DMS114 treated with DMSO at 0.1 percent for 48 hours (cell line): ENCODE data around the gene EEFSEC.
"Not testable (repeated sequence)": the region's sequence is repeated elsewhere in the genome, so short reads cannot be mapped to it uniquely, and the experiment has no call there.

ENCODE experiments used
- DNase-seq: peaks from one replicate; lab custom pipeline; 2025; ENCODE audit not compliant: unreplicated experiment; lab: John Stamatoyannopoulos, UW

EEFSEC gene

DNA sequence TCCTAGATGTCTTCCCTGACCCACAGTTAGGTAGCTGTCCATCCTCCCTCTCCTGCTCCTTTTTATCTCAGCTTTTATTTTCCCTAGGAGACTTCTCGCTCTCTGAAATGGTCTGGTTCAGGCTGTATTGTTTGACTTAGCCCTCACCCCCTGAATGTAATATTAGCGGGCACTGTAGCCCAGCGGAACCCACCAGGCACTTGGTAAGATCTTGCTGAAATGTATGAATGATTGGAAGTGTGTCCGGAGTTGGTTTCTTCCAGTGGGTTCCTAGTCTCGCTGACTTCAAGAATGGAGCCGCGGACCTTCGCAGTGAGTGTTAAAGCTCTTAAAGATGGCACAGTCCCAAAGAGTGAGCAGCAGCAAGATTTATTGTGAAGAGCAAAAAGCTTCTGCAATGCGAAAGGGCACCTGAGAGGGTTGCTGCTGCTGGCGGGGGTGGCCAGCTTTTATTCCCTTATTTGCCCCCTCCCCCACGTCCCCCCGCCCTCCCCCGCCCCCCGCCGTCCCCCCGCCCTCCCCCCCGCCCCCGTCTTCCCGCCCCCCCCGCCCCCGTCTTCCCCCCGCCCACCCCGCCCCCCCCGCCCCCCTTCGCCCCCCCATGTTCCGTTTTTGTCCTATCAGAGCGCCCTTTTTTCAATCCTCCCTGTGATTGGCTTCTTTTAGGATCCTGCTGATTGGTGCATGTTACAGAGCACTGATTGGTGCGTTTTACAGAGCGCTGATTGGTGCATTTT is 694 bp upstream of the EEFSEC start:
- peak; percentile 61 for DNase-seq

DNA sequence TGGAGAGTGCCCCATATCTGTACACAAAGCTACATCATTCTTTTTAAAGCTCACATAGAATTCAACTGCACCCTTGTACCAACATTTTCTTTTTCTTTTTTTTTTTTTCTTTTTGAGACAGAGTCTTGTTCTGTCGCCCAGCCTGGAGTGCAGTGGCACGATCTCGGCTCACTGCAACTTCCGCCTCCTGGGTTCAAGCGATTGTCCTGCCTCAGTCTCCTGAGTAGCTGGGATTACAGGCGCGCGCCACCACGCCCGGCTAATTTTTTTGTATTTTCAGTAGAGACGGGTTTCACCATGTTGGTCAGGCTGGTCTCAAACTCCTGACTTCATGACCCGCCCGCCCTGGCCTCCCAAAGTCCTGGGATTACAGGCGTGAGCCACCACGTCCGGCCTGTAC is 1.1 kb downstream of the EEFSEC start:
- not testable (repeated sequence) for DNase-seq

DNA sequence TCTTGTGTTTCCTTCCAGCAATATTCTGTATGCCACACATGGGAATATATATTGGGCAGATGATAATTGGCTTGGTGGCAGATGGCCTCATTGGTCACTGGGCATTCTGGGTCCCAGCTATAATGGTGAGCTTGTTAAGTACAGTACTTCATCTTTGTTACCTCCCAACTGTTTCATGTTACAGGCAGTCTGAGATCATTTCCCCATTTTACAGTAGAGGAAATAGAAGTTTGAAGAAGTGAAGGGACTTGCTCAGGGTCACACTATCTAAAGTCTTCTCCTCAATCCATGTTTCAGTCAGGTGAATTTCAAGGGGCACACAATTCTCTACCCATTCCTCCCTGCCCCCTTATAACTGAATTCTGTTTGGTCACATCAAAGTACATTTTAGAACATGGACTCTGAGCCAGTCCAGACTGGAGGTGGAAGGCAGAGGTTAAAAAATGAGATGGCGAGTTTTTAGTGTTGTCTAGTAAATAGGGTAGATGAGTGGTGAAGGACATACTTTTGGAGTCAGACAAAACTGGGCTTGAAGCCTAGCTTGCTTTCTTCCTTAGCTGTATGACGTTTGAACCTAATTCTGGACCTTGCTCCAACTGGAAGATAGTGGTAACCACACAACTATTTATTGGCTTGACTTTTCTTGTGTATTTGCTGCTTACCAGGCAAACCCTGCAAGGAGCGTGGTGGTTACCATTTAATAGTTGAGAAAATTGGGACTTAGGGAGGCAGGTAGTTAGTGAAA is 2.5 kb downstream of the EEFSEC start:
- no peak for DNase-seq

DNA sequence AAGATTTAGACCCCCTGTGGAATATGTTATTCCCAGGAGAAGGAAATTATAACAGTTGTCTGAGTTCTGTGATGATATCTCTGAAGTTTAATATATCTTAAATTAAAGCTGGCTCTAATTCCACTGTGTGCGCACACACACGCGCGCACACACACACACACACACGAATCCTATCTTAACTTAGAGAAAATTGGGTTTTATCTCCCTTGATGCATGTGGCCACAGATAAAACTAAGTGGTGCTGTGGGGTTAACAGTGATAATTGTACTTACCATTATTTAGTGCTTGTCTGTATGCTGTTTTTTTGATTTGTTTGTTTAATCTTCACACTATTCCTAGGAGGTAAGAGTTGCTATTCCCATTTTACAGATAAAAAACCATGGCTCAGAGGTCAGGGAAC is 7.4 kb downstream of the EEFSEC start:
- DNase-seq = no peak

DNA sequence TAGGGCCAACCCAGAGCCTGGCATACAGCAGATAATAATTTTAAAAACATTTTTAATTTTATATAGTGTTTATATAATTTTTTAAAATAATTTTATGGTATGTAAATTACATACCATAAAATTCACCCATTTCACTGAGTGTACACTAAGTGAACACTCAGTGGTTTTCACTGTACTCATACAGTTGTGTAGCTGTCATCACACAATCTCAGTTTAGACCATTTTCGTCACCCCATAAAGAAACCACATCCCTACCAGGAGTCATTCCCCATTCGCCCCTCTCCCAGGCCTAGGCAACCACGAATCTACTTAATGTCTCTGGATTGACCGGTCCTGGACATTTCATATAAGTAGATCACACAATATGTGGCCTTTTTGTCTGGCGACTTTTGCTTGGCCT is 10.2 kb downstream of the EEFSEC start:
- no peak for DNase-seq

DNA sequence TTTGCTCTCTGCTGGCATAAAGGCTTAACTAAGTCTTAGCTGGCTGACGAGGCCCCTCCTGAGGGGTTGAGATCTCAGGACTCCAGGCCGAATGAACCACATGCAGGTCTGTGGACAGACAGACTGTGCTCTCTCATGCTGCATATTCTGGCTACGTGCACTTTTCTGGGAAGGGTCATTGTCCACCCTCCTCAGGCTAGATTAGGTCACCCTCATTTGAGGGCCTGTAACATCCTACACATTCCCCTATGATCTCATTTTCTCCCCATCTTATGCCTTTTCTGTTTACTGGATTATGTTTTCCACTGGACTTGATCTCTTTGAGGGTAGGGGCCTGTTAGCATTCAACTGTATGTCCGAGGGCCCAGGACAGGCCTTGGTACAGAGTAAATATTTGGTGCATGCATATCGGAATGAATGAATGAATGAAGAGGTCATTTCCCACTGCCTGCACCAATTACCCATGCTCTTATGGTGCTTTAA is 13.7 kb downstream of the EEFSEC start:
- no peak for DNase-seq

DNA sequence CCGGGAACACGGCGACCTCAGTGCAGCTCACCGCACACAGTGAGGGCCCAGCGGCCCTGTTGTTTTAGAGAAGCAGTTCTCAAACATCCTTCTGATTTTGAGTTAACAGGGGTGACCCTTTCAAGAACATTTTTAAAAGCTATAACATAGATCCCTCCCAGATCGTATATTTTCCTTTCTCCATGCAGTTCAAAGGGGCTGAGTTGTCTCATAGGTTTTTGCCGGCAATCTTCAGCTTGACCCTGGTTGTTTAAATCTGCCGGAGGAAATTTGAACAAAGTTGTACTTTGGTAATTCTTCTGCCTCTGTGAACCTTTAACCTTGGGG is 14.3 kb downstream of the EEFSEC start:
- DNase-seq = no peak

DNA sequence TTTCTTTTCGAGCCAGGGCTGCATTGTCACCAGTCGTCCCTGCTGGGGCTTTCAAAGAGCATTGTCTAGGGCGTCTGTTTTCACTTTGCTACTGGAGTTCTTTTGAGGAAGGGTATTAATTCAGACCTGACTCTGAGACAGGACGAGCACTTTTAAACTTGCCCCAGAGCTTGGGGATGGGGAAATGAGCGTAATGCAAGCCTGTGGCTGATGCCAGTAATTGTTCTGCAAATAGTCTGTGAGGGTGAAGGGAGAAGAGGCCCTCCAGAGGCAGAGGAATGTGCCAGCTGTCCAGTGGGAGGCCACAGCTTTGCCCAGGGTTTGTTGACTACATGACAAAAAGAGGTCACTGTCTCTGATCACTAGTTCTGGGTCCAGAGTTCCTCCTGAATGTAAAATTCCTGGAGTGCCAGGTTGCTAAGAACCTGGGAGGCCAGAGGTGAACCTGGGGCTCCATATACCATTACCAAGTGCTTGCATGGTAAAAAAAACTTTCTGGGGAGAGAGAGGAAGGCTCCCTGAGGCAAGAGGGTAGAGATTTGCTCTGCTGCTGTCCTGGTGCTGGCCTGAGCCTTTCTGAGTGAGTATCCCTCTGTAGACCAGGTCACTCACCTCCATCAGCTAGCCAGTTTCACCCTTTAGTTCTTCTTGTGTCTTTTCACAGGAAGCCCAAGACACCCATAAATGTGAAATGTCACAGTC is 14.8 kb downstream of the EEFSEC start:
- no peak for DNase-seq

DNA sequence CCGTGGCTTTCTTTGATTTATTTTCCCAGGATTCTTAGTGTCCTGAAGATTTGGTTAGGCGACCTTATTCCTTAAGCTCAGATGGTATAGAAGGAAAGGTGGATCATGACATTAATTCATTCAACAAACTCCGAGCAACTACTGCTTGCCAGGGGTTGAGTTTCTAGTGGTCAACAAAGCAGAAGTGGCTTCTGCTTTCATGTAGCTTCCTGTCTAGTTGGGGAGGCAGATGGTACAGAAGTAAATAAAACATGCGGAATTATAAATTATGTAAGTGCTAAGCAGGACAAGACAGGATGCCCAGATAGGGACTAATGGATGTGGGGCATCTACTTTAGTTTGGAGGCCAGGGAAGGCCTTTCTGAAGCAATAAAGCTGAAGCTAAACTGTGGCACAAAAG is 15.6 kb downstream of the EEFSEC start:
- DNase-seq = no peak

DNA sequence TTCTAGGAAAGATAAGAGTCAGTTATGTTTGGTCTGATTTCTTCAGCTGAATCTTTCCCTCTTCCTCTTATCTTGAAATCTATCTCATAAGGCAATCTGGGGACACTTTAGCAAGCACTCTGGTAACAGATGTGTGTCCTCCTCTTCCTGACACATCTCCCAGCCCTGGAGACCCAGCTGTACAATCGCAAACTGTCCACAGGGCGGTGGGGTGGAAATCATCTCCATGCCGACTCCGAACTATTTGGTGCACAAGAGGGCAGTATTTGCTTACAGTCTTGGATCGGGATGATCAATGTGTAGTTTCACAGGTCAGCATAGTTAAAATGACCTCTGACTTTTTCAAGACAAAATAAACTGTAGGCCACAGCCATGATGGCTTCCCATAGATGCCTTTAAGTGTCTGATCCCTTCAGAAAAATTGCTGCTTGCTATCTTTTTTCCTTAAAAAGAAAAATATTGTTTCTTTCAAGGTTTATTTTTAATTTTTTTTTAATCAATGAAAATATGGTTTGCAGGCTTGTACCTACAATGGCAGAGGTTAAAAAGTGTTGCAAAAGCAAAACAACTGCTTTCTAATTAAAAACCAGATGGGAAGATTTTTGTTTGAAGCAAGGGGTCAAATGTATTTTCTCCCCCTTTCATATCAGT is 17.7 kb downstream of the EEFSEC start:
- DNase-seq = peak; percentile 77

DNA sequence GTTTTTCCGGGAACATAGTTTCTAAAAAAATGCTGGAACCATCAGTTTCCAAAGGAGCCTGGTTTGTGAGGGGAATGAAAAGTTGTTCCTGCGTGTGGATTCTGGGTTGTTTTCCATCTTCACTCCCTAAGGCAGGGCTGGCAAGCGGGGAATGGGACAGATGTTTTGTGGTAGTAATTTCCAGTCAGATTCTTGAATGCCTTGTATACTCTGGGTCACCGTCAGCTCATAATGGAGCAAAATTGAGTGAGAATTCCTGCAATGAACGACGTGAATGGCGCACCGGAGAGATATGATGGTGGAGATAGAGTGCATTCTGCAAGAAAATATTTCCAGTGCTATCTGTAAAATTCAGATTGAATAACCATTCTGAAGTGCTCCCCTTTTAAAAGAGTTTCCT is 19.9 kb downstream of the EEFSEC start:
- no peak for DNase-seq

DNA sequence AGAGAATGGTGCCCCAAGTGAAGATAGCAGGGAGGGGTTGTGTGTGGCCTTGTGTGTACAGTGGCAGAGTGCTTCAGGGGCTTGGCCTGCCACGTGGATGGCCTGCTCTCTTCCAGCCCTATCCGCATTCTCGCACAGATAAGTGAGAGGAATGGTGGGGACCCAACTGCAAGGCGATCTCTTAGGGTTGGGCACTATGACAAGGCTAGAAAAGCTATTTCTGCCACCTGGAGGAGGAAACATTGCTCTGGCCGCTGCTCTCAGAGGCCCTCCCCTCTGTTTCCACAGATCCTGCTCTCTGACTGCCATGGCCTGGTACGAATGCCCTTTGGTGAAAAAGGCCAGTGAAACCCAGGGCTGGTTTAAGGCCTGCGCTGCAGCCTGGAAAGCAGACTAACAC is 20.6 kb downstream of the EEFSEC start:
- DNase-seq = no peak

DNA sequence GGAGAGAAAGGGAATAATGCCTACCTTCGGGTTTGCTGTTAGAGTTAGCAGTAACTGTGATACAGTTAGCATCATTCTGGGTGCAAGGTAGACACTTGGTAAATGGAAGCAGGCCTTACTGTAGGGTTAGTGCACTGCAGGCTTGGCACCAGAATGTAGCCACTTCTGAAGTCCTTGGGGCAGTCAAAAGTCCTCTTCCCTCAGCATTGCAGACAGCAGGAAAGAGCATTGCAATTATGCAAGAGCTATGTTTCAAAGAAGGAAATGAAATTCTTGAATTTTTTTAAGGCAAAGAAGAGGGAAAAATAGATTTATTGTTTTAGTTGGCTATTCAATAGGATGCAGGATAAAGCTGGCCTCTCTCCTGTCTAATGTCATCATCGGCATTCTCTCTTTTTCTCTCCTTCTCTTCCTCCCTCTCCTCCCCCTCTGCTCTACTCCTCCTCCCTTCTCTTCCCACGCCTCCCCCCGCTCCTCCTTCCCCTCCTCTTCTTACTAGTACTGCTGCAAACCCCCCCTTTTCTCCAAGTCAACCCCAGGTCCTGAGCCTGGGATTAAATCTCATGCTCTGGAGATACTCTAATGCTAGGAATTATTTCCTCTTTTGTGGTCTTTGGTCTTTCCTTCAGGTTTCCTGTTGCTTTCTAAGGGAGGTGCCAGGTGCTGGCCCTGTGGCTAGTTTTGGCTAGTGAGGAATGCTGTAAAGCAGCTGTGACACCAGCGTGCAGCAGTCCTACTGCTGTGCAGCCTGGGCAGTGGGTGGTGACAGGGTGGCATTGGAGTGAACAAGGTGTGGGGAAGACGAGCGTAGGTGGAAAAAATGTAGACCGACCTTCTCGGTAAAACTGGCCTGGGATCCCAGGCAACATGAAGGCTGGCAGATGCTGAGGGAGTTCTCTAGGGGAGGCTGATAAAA is 21.7 kb downstream of the EEFSEC start:
- DNase-seq = no peak

DNA sequence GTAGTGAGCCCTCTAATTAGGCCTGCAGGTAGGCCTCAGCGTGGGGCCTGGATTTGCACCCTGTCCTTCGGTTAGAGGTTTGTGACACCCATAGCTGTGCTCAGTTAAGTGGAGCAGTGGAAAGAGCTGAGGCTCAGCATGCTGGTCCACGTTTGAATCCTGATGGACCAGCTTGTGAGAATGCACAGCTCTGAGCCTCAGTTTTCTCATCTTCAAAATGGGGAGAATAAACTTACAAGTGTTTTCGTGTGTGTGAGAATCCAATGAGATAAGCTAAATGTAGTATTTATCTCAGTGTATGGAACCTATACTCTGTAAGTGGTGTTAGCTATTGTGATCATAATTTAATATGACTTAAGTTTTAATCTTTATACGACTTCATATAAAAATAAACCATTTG is 22.5 kb downstream of the EEFSEC start:
- no peak for DNase-seq

DNA sequence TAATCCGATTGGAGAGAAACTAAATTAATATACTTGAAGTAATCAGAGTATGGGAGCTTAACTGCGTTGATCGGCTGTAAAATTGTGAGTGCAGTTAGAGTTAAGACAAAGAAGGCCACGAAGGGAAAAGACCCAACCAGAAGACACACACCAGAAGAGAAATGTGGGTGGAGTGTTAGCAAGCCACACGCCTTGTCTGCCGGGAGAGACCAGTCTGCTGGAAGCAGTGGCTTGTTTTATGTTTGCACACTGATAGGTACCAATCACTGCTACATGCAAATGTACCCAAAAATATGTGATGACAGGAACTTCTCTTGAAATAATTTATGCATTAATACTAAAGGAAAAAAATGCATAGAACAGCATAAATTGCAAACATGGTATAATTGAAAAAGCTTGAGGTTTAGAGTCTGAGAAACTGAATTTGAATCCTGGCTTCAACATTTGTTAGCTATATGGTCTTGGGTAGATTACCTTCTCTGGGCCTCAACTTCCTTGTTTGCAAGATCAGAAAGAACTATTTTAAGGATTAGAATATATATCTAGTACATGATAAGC is 23.1 kb downstream of the EEFSEC start:
- DNase-seq = no peak

DNA sequence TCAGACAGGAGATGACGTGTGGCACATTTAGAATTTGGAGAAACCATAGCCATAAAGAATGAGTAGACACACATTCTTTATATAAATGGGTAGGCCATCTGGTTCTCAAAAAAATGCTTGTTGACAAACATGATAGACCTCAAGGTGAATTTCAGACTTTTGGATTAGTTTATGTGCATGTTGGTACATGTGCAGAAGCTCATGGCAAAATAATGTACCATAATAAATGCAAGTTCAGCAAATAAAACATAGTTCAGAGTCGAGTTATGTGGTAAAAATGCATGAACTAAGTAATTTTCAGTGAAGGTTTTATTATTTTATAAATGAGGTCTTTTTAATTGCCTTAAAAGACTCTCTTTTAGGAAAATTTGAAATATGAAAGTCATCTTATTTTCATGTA is 24.6 kb downstream of the EEFSEC start:
- no peak for DNase-seq

DNA sequence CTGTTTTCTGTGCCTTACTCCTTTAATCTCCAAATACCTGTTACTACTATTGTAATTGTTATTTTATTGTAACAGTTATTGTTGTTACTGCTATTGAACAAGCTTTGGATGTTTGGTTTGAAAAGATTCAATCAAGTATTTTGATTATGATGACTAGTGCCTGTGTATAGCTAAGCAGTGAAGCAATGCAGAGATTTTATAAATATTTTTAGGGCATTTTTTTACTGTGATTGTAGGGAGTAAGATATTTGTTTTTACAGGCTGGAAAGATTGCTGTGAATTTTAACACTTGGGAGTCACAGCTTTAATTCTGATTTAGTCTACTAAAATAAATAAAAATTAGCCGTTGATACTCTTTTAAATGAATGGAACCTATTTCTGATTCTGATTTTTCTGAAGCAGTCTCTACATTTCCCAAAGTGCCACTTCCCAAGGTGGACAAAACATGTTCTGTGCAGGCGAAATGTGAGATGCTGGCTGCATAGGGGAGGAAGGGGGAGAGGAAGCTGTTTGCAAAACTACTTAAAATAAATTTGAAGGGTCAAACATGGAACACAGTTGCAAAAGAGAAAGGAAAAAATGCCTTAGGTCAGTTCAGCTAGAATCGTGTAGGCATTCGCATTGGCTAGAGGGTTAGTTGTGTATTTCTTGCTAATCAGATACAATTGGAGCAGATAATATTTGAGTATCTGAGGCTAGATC is 25.7 kb downstream of the EEFSEC start:
- no peak for DNase-seq

DNA sequence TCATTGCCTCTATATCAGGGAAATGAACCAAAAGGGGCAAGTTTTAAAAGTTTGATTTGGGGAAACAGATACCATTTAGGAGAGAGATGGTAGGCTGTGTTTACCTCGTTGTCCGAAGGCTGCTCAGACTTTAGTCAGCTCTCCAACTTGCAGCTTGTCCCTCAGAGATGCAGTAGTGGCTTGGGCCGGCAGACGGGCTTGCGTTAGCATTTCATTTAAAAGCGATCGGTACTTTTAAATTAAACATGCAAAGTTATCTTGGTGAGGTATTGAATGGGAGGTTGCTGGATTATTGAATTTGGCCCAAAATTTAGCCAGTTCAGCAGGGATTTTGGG is 26.2 kb downstream of the EEFSEC start:
- DNase-seq = no peak

DNA sequence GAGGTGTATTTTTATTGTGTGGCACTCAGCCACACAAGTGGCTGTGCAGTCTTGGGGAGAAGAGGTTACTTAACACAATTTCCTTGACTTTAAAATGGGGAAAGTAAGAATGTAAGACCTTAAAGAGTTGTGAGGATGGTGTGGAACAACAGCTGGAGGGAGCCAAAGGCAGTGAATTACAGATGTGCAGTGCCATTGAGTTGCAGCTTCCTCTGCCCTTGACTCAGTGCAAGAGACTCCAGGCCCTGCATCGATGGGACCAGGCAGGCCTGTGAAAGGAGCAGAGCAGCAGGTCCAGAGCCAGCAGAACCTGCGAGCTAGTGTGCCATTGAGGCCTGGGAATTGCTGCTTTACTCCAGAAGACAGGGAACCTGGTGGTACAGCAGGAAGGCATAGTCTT is 27.2 kb downstream of the EEFSEC start:
- no peak for DNase-seq

DNA sequence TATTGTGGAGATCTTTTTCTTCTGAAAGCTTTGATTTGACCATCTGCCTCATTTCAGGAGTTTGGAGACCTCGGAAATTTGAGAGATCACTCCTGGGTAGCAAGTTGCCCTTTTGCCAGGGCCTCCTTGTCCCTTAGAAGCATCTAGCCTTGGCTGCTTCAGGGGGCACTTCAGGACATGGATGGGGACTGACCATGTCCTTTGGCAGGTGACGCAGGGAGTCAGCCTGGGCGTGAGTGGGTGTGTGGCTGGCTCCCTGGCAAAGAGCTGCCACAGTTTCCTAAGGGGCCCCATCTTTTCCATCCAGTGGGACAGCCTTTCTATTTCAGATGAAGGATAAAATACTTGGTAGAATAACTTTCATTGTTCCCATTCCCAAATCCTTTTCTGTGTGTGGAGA is 27.6 kb downstream of the EEFSEC start:
- no peak for DNase-seq
